Right lobe of liver (tissue), 6 donors: ENCODE data around the gene CFAP92. TPM values are rescaled to one million over a fixed set of nuclear protein-coding genes. Genes with fewer than 3 reads are reported as not detected.

ENCODE experiments used
- ATAC-seq, 4 donors: fragments of 200-7000 bp; cut with Tn5 transposase; one replicate each; pipeline ENCODE4 v1.9.1; 2020; ENCODE audit warnings: mild to moderate bottlenecking in 4 of 4, moderate library complexity in 4 of 4
- DNase-seq, 3 donors: peaks; one replicate each; pipeline ENCODE4 v3.0.0-alpha.2; 2020
- H3K27ac ChIP-seq, 3 donors: fragments of 200-600 bp; one replicate each; pipeline ENCODE4 v1.8.0; 2022
- H3K27me3 ChIP-seq, 2 donors: fragments of 200-600 bp; one replicate each; pipeline ENCODE4 v1.8.0; 2022
- H3K36me3 ChIP-seq, 4 donors: fragments of 200-600 bp; sonication (generic) in 1 of 4; one replicate each; pipeline versions ENCODE4 v1.5.1 to v1.8.0; 2017 to 2022; ENCODE audit warnings: control low read depth in 1 of 4
- H3K4me1 ChIP-seq, 4 donors: fragments of 200-600 bp; sonication (generic) in 1 of 4; one replicate each; pipeline versions ENCODE4 v1.5.1 to v1.8.0; 2017 to 2022; ENCODE audit warnings: control low read depth in 1 of 4
- H3K4me3 ChIP-seq, 3 donors: fragments of 200-600 bp; one replicate each; pipeline ENCODE4 v1.8.0; 2022
- H3K9me3 ChIP-seq, 4 donors: fragments of 200-600 bp; sonication (generic) in 1 of 4; one replicate each; pipeline versions ENCODE4 v1.5.1 to v1.8.0; 2017 to 2022; ENCODE audit warnings: control low read depth in 1 of 4
- POLR2A ChIP-seq: fragments of 450-650 bp; IDR thresholded peaks from one replicate; pipeline ENCODE4 v1.6.1; 2017; ENCODE audit warnings: antibody characterized with exemption, mild to moderate bottlenecking
- WGBS: methylation state at CpG from one replicate; pipeline ENCODE4 v1.1.6; 2018; ENCODE audit warnings: low coverage, low lambda C conversion rate; ENCODE audit not compliant: insufficient coverage; ENCODE audit errors: missing lambda C conversion rate; 5-methylcytosine and 5-hydroxymethylcytosine counted together
- intact Hi-C, 2 donors: fragments of 100-400 bp; cut with DNase I; formaldehyde crosslinking; loops; one replicate each; pipeline versions ENCODE4 v1.11.2 to v1.14.1; 2022
- total RNA-seq, 6 experiments: library from RNA; depleted of rRNA in 2 of 6; stranded (reverse); fragments of >200 nt in 2 of 6; fragmentation: NEBNext Ultra II Directional in 3 of 6; extraction: Animal tissue kit (Norgen Biotek cat#: 25700) in 3 of 6; gene quantifications; one replicate each; pipeline versions ENCODE4 v1.1.0 to v1.2.4, GENCODE V29; 2016 to 2023
- TF ChIP-seq, protein P1 (sequence below), 4 donors: fragments of 200-600 bp in 3 of 4; fragments of 450-650 bp in 1 of 4; IDR thresholded peaks; one replicate each; pipeline versions ENCODE4 v1.5.1 to v1.8.0; 2016 to 2022; ENCODE audit warnings: antibody characterized with exemption in 4 of 4, mild to moderate bottlenecking in 2 of 4
- donor health status: DM: no; HTN: yes; CAD: no.
- donor health status: DM: no; HTN: no; CAD: no.
- donor health status: DM: no; HTN: no; CAD: no.
- donor health status: DM: no; HTN: yes; CAD: no.
- donor health status: DM: no; HTN: yes; CAD: no.

CFAP92 gene
- total RNA-seq, 6 experiments from 2014 or later, result 0.05 to 0.21 (median 0.08) TPM; not detected in 2

- ATAC-seq (peak in 2 of 4 donors; percentile 27 to 49), DNase-seq (peak in 1 of 3 donors; percentile 29)
- H3K9me3 ChIP-seq, result no peaks in the 10 kb centered on the region
- no peaks in the 10 kb centered on the region for H3K27me3 ChIP-seq
- TF ChIP-seq, protein P1, sequence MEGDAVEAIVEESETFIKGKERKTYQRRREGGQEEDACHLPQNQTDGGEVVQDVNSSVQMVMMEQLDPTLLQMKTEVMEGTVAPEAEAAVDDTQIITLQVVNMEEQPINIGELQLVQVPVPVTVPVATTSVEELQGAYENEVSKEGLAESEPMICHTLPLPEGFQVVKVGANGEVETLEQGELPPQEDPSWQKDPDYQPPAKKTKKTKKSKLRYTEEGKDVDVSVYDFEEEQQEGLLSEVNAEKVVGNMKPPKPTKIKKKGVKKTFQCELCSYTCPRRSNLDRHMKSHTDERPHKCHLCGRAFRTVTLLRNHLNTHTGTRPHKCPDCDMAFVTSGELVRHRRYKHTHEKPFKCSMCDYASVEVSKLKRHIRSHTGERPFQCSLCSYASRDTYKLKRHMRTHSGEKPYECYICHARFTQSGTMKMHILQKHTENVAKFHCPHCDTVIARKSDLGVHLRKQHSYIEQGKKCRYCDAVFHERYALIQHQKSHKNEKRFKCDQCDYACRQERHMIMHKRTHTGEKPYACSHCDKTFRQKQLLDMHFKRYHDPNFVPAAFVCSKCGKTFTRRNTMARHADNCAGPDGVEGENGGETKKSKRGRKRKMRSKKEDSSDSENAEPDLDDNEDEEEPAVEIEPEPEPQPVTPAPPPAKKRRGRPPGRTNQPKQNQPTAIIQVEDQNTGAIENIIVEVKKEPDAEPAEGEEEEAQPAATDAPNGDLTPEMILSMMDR (IDR thresholded peaks at IDR 0.05), result peak in 3 of 4 donors; percentile 22 to 33 (median 24)
- no peak for TF ChIP-seq POLR2A
- intact Hi-C loops, result no loop called here
- H3K36me3 ChIP-seq, result peaks cover 0 to 10% (median 5%) of the 10 kb centered on the region in 4 donors
- no peak overlapping the region for H3K27ac ChIP-seq
- peaks cover 0 to 16% (median 5%) of the 10 kb centered on the region in 4 donors for H3K4me1 ChIP-seq
- WGBS, result 44% methylated on average over 2 of the region's 2 CpGs
- no peak overlapping the region for H3K4me3 ChIP-seq
Measured at GRCh38 chr3:128917291-128917690, 76.6 kb downstream of the CFAP92 start.

DNA sequence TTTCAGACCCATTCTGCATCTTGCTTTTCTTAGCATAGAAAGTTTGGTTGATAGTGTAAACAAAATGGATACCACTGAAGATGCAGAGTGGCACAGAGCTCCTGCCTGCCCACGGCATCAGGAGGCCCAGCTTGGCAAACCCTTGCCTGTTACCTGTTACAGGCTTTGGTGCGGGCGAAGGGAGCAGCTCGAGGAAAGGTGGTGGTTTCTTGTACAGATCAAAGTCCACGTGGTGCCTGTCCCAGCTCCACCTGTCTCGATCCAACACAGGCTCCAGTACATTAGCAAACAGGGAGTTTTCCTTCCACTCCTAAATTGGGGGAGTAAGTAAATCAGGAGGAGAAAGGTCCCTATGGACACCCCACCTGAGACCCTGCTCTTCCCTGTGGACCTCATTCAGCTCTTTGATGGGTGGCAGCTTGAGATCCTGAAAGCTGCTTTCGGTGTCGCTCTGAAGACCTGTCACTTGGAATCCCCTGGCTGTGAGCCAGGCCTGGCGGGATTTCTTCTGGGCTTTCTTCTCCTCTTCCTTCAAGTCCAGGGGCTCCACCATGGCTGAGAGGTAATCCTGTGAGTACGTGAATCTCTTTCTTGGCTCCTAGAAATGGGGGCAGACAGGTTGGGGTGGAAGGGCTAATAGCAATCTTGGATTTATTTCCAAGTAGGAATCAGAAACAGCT lies 78.8 kb downstream of the CFAP92 start:
- 28% methylated on average over 5 of the region's 10 CpGs for WGBS
- Histone ChIP-seq H3K27me3 (no peaks in the 10 kb centered on the region), H3K9me3 (no peaks in the 10 kb centered on the region), H3K4me1 (peaks cover 0 to 27% (median 5%) of the 10 kb centered on the region in 4 donors), H3K4me3 (no peak overlapping the region), H3K27ac (no peak overlapping the region), H3K36me3 (peaks cover 0 to 10% (median 8%) of the 10 kb centered on the region in 4 donors)
- ATAC-seq (peak; percentile 39 to 64 (median 57)), DNase-seq (peak in 1 of 3 donors; percentile 58)
- intact Hi-C loops, result no loop called here
- TF ChIP-seq, protein P1 (IDR thresholded peaks at IDR 0.05), result no peak
- no peak for TF ChIP-seq POLR2A

- H3K9me3 ChIP-seq, result no peaks in the 10 kb centered on the region
- intact Hi-C loops, result no loop called here
- no peak for ATAC-seq
- H3K4me1 ChIP-seq, result peaks cover 0 to 27% (median 5%) of the 10 kb centered on the region in 4 donors
- no peaks in the 10 kb centered on the region for H3K27me3 ChIP-seq
- no peak overlapping the region for H3K4me3 ChIP-seq
- H3K36me3 ChIP-seq, result peaks cover 0 to 15% (median 10%) of the 10 kb centered on the region in 4 donors
- 73% methylated on average over 2 of the region's 7 CpGs for WGBS
- peak overlapping the region in 1 of 3 donors; percentile 33 for H3K27ac ChIP-seq
- no peak for TF ChIP-seq POLR2A
- TF ChIP-seq, protein P1 (IDR thresholded peaks at IDR 0.05), result no peak
- DNase-seq, result peak in 1 of 3 donors; percentile 40
Measured at GRCh38 chr3:128911911-128912310, 82.0 kb downstream of the CFAP92 start.

- TF ChIP-seq POLR2A, result no peak
- TF ChIP-seq, protein P1 (IDR thresholded peaks at IDR 0.05), result no peak
- H3K27ac ChIP-seq, result no peak overlapping the region
- H3K9me3 ChIP-seq, result no peaks in the 10 kb centered on the region
- WGBS, result no CpG with 5 or more reads among the region's 13 CpGs
- DNase-seq, result peak in 1 of 3 donors; percentile 45
- intact Hi-C loops, result no loop called here
- no peaks in the 10 kb centered on the region for H3K27me3 ChIP-seq
- H3K4me1 ChIP-seq, result peaks cover 0 to 17% (median 2%) of the 10 kb centered on the region in 4 donors
- peaks cover 0 to 31% (median 15%) of the 10 kb centered on the region in 4 donors for H3K36me3 ChIP-seq
- H3K4me3 ChIP-seq, result no peak overlapping the region
- ATAC-seq, result no peak
Measured at GRCh38 chr3:128910006-128910405, 83.9 kb downstream of the CFAP92 start.
